ENCODE results near the gene CHD6. TPM values are rescaled to one million over a fixed set of nuclear protein-coding genes. Genes with fewer than 3 reads are reported as not detected.
A peak's percentile ranks its signal among the peaks of the same experiment; 100 is the strongest.

The CHD6 gene
- total and polyA plus RNA-seq, 7 donors = 2.4 to 40.2 (median 29.9) TPM

DNA sequence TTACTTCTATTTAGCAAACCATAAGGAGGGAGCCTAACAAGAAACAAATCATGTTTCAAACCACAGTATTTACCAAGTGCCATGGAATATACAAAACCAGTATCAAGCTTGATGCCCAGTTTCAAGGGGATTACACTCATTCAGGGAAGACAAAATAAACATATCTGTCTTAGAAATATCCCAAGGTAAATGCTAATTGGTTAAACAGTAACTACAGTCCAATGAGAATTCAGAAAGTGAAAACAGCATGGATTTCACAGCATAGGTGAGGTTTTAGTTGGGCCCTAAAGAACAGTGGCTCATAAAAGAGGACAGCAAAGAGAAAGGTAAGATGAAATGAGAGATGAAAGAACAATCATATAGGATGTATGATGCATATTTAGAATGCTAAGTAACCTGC, 110.3 kb downstream of the CHD6 start:
- intact Hi-C loops (cut with DNase I) = loop anchor here (2.0 kb wide), 1 partner anchor 109 kb away; no protein-coding TSS in a partner anchor
- Histone ChIP-seq H3K36me3 (peaks cover 0 to 5% (median 0%) of the 10 kb centered on the region in 4 donors), H3K4me3 (no peak overlapping the region), H3K27me3 (no peaks in the 10 kb centered on the region), H3K27ac (peak overlapping the region in 2 of 4 donors; percentile 71 to 76), H3K9me3 (no peaks in the 10 kb centered on the region), H3K4me1 (peaks cover 0 to 56% (median 43%) of the 10 kb centered on the region in 4 donors)
- DNase-seq = no peak
- no peak for TF ChIP-seq POLR2A (IDR thresholded peaks at IDR 0.05)
- no peak for TF ChIP-seq CTCF (IDR thresholded peaks at IDR 0.05)
- no peak for TF ChIP-seq POLR2AphosphoS5 (IDR thresholded peaks at IDR 0.05)
- no peak for TF ChIP-seq EP300 (IDR thresholded peaks at IDR 0.05)

GRCh38 chr20:41507436-41507835, 110.7 kb downstream of the CHD6 start:
- Histone ChIP-seq H3K4me1 (peaks cover 0 to 56% (median 43%) of the 10 kb centered on the region in 4 donors), H3K27me3 (no peaks in the 10 kb centered on the region), H3K36me3 (peaks cover 0 to under 1% (median 0%) of the 10 kb centered on the region in 4 donors), H3K27ac (peak overlapping the region in 2 of 4 donors; percentile 71 to 76), H3K9me3 (no peaks in the 10 kb centered on the region), H3K4me3 (no peak overlapping the region)
- 71 to 77% methylated on average over 5 of the region's 5 CpGs for WGBS, 2 donors
- DNase-seq = no peak
- TF ChIP-seq EP300 (IDR thresholded peaks at IDR 0.05) (no peak), CTCF (IDR thresholded peaks at IDR 0.05) (no peak), POLR2AphosphoS5 (IDR thresholded peaks at IDR 0.05) (no peak)
- intact Hi-C loops (cut with DNase I) = no loop called here

DNA sequence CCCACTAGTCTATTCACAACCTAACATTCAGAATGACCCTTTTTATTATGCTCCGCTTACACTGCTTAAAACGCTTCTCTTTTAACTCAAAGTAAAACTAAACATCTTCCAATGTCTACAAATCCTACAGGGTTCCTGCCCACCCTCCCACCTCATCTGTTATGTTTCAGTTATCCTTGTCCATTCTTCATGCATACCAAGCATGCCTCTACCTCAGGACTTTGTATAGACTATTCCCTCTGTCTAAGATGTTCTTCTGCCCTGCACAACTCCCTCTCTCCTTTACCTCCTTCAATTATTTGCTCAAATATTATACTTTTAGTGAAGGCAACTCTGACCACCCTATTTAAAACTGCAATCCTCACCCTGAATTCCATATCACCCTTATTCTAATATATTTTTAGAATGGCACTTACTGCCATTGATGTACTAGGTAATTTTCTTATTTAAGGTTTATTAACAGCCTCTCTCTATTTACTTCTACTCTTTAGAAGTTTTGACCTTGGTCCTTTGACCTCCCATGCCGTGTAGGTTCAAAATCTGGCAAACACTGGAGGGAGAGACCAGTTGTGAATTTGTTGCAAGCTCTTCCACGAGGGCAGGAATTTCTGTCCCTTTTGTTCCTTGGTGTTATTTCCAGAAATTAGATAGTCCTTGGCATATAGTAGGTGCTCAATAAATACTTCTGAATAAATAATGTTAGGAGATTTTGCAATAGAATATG, 111.8 kb downstream of the CHD6 start:
- no peak for TF ChIP-seq POLR2AphosphoS5 (IDR thresholded peaks at IDR 0.05)
- no peak overlapping the region for H3K4me3 ChIP-seq
- intact Hi-C loops (cut with DNase I) = no loop called here
- H3K36me3 ChIP-seq = no peaks in the 10 kb centered on the region
- peaks cover 0 to 65% (median 46%) of the 10 kb centered on the region in 4 donors for H3K4me1 ChIP-seq
- no peak for DNase-seq
- no peaks in the 10 kb centered on the region for H3K27me3 ChIP-seq
- 77 to 91% methylated on average over 4 of the region's 4 CpGs for WGBS, 2 donors
- no peak overlapping the region for H3K27ac ChIP-seq
- no peaks in the 10 kb centered on the region for H3K9me3 ChIP-seq

DNA sequence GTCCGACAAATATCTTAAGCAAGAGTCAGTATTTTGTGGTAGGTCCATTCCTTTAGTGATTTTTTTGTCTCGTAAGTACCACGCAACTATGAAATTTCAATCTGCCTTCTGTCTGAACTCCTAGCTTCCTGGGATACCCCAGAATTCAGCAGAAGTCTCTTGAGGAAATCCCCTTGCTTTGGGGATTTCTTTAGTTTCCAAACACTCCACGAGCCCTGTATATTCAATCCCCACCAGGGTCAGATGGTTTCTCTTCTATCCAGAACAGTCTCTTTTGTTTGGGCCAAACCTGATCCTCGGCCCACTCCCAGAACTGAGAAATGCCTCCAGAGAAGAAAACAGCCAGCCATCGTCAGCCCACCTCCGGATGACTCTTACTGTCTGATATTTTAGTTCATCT, 113.0 kb downstream of the CHD6 start:
- no peak overlapping the region for H3K27ac ChIP-seq
- TF ChIP-seq EP300 (IDR thresholded peaks at IDR 0.05) = no peak
- TF ChIP-seq POLR2A (IDR thresholded peaks at IDR 0.05) = no peak
- TF ChIP-seq POLR2AphosphoS5 (IDR thresholded peaks at IDR 0.05) = no peak
- no peak for TF ChIP-seq CTCF (IDR thresholded peaks at IDR 0.05)
- intact Hi-C loops (cut with DNase I) = no loop called here

DNA sequence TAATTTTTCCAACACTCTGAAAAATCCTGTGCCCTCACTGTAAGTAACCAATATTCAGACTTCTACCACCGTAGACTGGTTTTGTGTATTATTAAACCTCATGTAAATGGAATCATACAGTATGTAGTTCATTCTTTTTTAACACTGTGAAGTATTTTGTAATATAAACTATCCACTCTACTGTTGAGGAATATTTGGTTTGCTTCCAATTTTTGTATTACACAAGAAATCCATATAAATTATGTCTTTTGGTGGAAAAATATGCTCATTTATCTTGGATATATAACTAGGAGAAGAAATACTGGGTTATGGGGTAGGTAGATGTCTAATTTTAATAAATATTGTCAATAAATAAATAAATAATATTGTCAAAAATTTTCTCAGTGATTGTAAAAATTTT, 116.8 kb downstream of the CHD6 start:
- Histone ChIP-seq H3K9me3 (no peaks in the 10 kb centered on the region), H3K27ac (no peak overlapping the region), H3K4me1 (peaks cover 0 to 30% (median 22%) of the 10 kb centered on the region in 4 donors), H3K4me3 (no peak overlapping the region), H3K27me3 (no peaks in the 10 kb centered on the region), H3K36me3 (peaks cover 0 to 20% (median 4%) of the 10 kb centered on the region in 4 donors)
- TF ChIP-seq CTCF (IDR thresholded peaks at IDR 0.05) (no peak), POLR2AphosphoS5 (IDR thresholded peaks at IDR 0.05) (no peak), EP300 (IDR thresholded peaks at IDR 0.05) (no peak), POLR2A (IDR thresholded peaks at IDR 0.05) (no peak)
- no peak for DNase-seq
- intact Hi-C loops (cut with DNase I) = no loop called here
- 33 to 39% methylated on average over 1 of the region's 1 CpG for WGBS, 2 donors

More for the DNA sequence above, 113.0 kb downstream of the CHD6 start:
- Histone ChIP-seq H3K4me1 (peaks cover 0 to 65% (median 46%) of the 10 kb centered on the region in 4 donors), H3K9me3 (no peaks in the 10 kb centered on the region), H3K27me3 (no peaks in the 10 kb centered on the region), H3K36me3 (no peaks in the 10 kb centered on the region), H3K4me3 (no peak overlapping the region)
- 87 to 93% methylated on average over 7 of the region's 7 CpGs for WGBS, 2 donors
- no peak for DNase-seq

Data from sigmoid colon (tissue), 7 donors.